ENCODE results near the gene GLCCI1.

The GLCCI1 gene

GRCh38 chr7:8131694-8132605, 163.4 kb downstream of the GLCCI1 start:
- Histone ChIP-seq H3K36me3 (replicated peaks; ENCODE audit: low read depth, low read length) (no peaks in the 10 kb centered on the region), H3K4me3 (ENCODE audit: low read length) (no peak overlapping the region), H3K4me1 (ENCODE audit: low read length) (peaks cover 15% of the 10 kb centered on the region), H3K79me2 (ENCODE audit: low read length) (no peaks in the 10 kb centered on the region), H3K4me2 (ENCODE audit: low read length) (no peak overlapping the region), H3K9ac (ENCODE audit: low read length) (no peak overlapping the region), H2AFZ (ENCODE audit: low read depth, low read length) (no peak overlapping the region), H3K9me3 (ENCODE audit: insufficient read depth, low read length) (no peaks in the 10 kb centered on the region), H3K27ac (ENCODE audit: low read length) (no peak overlapping the region), H3K27me3 (ENCODE audit: low read depth, low read length) (no peaks in the 10 kb centered on the region), H4K20me1 (ENCODE audit: insufficient read depth, low read length) (no peaks in the 10 kb centered on the region)
- TF ChIP-seq EZH2phosphoT487 (IDR thresholded peaks at IDR 0.05; ENCODE audit: low read depth) = no peak
- TF ChIP-seq CTCF (IDR thresholded peaks at IDR 0.05; ENCODE audit: low read depth, low read length) = no peak

GRCh38 chr7:8133188-8133848, 164.7 kb downstream of the GLCCI1 start:
- Histone ChIP-seq H3K4me2 (ENCODE audit: low read length) (peak overlapping the region; percentile 77; the same call in 1 of the 2 replicates), H3K9ac (ENCODE audit: low read length) (no peak overlapping the region), H2AFZ (ENCODE audit: low read depth, low read length) (no peak overlapping the region), H3K36me3 (replicated peaks; ENCODE audit: low read depth, low read length) (no peaks in the 10 kb centered on the region), H3K9me3 (ENCODE audit: insufficient read depth, low read length) (no peaks in the 10 kb centered on the region), H4K20me1 (ENCODE audit: insufficient read depth, low read length) (no peaks in the 10 kb centered on the region), H3K4me3 (ENCODE audit: low read length) (no peak overlapping the region), H3K27ac (ENCODE audit: low read length) (no peak overlapping the region), H3K4me1 (ENCODE audit: low read length) (peaks cover 15% of the 10 kb centered on the region), H3K27me3 (ENCODE audit: low read depth, low read length) (no peaks in the 10 kb centered on the region), H3K79me2 (ENCODE audit: low read length) (no peaks in the 10 kb centered on the region)
- TF ChIP-seq CTCF (IDR thresholded peaks at IDR 0.05; ENCODE audit: low read depth, low read length) = no peak
- no peak for TF ChIP-seq EZH2phosphoT487 (IDR thresholded peaks at IDR 0.05; ENCODE audit: low read depth)

- Histone ChIP-seq H3K27me3 (ENCODE audit: low read depth, low read length) (no peaks in the 10 kb centered on the region), H3K9me3 (ENCODE audit: insufficient read depth, low read length) (no peaks in the 10 kb centered on the region), H3K4me3 (ENCODE audit: low read length) (peak overlapping the region; percentile 48), H3K36me3 (replicated peaks; ENCODE audit: low read depth, low read length) (no peaks in the 10 kb centered on the region), H3K79me2 (ENCODE audit: low read length) (no peaks in the 10 kb centered on the region), H3K4me1 (ENCODE audit: low read length) (peaks cover 15% of the 10 kb centered on the region), H3K4me2 (ENCODE audit: low read length) (peak overlapping the region; percentile 77), H2AFZ (ENCODE audit: low read depth, low read length) (peak overlapping the region; percentile 73; the same call in 1 of the 2 replicates), H4K20me1 (ENCODE audit: insufficient read depth, low read length) (no peaks in the 10 kb centered on the region), H3K27ac (ENCODE audit: low read length) (peak overlapping the region; percentile 29; the same call in 1 of the 2 replicates), H3K9ac (ENCODE audit: low read length) (peak overlapping the region; percentile 3; the same call in 1 of the 2 replicates)
- no peak for TF ChIP-seq CTCF (IDR thresholded peaks at IDR 0.05; ENCODE audit: low read depth, low read length)
- TF ChIP-seq EZH2phosphoT487 (IDR thresholded peaks at IDR 0.05; ENCODE audit: low read depth) = no peak
Measured at GRCh38 chr7:8134089-8134733, 165.6 kb downstream of the GLCCI1 start.

- Histone ChIP-seq H3K4me2 (ENCODE audit: low read length) (no peak overlapping the region), H3K9ac (ENCODE audit: low read length) (no peak overlapping the region), H3K27me3 (ENCODE audit: low read depth, low read length) (no peaks in the 10 kb centered on the region), H3K9me3 (ENCODE audit: insufficient read depth, low read length) (no peaks in the 10 kb centered on the region), H2AFZ (ENCODE audit: low read depth, low read length) (no peak overlapping the region), H3K36me3 (replicated peaks; ENCODE audit: low read depth, low read length) (no peaks in the 10 kb centered on the region), H3K79me2 (ENCODE audit: low read length) (no peaks in the 10 kb centered on the region), H3K4me3 (ENCODE audit: low read length) (no peak overlapping the region), H3K4me1 (ENCODE audit: low read length) (peaks cover 15% of the 10 kb centered on the region), H4K20me1 (ENCODE audit: insufficient read depth, low read length) (no peaks in the 10 kb centered on the region), H3K27ac (ENCODE audit: low read length) (no peak overlapping the region)
- TF ChIP-seq CTCF (IDR thresholded peaks at IDR 0.05; ENCODE audit: low read depth, low read length) (no peak), EZH2phosphoT487 (IDR thresholded peaks at IDR 0.05; ENCODE audit: low read depth) (no peak)
Measured at GRCh38 chr7:8135417-8135816, 166.8 kb downstream of the GLCCI1 start.
